AG04450 (cell line): ENCODE measurements around the gene RFX5. TPM values are rescaled to one million over a fixed set of nuclear protein-coding genes. Genes with fewer than 3 reads are reported as not detected.

ENCODE experiments used
- CTCF ChIA-PET: fragments of 300-600, 350-600 bp; formaldehyde crosslinking; extraction: SDS; loops from one replicate; lab custom pipeline; 2022; ENCODE audit warnings: antibody characterized with exemption, inconsistent platforms; lab: Charles Lee
- POLR2A ChIA-PET: fragments of 350-600 bp; formaldehyde crosslinking; extraction: SDS; loops from one replicate; lab custom pipeline; 2021; ENCODE audit warnings: antibody characterized with exemption, inconsistent platforms; lab: Yijun Ruan, JAX
- DNase-seq: peaks from one replicate; pipeline ENCODE4 v3.0.0-alpha.2; 2011; ENCODE audit warnings: low read depth, low spot score
- H3K27ac ChIP-seq: one replicate; pipeline ENCODE4 v1.5.1; 2012; ENCODE audit warnings: low read depth, low read length, control low read depth
- H3K27me3 ChIP-seq: one replicate; pipeline ENCODE4 v1.6.0; 2012; ENCODE audit warnings: low read length; ENCODE audit not compliant: control insufficient read depth, insufficient read depth
- H3K4me3 ChIP-seq: 2 replicates; pipeline ENCODE4 v1.5.1; 2011; ENCODE audit warnings: mild to moderate bottlenecking, low read depth, low read length, control low read depth
- H3K9me3 ChIP-seq: 2 replicates; pipeline ENCODE4 v1.5.1; 2012; ENCODE audit warnings: low read length; ENCODE audit not compliant: control insufficient read depth, insufficient read depth
- polyA plus RNA-seq: library from polyadenylated mRNA; depleted of rRNA; stranded (reverse); fragments of >200 nt; gene quantifications from 2 replicates; pipeline ENCODE4 v1.2.3, GENCODE V29; 2011
- TF ChIP-seq, protein P1 (sequence below): IDR thresholded peaks from 2 replicates; pipeline ENCODE4 v1.5.1; 2011; ENCODE audit warnings: low read depth, low read length, control low read depth, inconsistent platforms

Gene RFX5
- polyA plus RNA-seq, 1 experiment = 40.9 TPM

DNA sequence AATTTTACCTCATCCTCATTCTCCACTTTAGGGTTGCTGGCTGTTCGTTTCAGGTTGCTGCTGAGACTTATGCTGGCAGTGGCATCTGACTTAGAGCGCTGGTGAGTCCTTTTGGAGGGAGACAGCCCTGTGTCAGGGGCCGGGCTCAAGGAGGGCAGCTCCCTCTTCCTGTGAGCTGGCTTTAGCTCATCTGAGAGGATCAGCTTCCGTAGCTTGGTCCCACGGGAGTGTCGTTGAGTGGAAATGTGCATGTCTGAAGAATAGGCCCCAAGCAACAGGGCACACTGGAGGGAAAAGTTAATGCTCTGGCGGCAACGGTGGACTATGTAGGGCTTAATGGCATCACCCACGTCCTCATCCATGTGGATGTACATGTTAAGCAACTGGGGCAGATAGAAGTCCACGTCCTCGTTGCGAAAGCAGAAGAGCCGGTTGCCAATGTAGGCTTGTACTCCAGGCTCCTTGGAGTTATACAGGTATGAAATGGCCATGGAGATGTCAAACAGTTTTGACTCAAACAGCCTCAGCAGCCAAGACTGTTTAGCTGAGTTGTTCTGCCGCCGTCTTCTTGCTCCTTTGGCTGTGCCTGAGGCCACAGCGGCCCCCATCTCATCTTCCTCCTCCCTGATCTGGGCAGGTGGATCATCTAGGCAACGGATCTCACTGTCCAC lies 31.4 kb downstream of the RFX5 start:
- ChIA-PET CTCF (interaction anchor here (1.0 to 7.6 kb wide), 2 partner anchors 14 to 64 kb away, joined by 3 to 68 read pairs; no protein-coding TSS in a partner anchor), POLR2A (no interaction called here)
- no peaks in the 10 kb centered on the region for H3K27me3 ChIP-seq
- TF ChIP-seq, protein P1, sequence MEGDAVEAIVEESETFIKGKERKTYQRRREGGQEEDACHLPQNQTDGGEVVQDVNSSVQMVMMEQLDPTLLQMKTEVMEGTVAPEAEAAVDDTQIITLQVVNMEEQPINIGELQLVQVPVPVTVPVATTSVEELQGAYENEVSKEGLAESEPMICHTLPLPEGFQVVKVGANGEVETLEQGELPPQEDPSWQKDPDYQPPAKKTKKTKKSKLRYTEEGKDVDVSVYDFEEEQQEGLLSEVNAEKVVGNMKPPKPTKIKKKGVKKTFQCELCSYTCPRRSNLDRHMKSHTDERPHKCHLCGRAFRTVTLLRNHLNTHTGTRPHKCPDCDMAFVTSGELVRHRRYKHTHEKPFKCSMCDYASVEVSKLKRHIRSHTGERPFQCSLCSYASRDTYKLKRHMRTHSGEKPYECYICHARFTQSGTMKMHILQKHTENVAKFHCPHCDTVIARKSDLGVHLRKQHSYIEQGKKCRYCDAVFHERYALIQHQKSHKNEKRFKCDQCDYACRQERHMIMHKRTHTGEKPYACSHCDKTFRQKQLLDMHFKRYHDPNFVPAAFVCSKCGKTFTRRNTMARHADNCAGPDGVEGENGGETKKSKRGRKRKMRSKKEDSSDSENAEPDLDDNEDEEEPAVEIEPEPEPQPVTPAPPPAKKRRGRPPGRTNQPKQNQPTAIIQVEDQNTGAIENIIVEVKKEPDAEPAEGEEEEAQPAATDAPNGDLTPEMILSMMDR = no peak
- H3K4me3 ChIP-seq = no peak overlapping the region
- H3K9me3 ChIP-seq = no peaks in the 10 kb centered on the region
- no peak for DNase-seq
- H3K27ac ChIP-seq = no peak overlapping the region

DNA sequence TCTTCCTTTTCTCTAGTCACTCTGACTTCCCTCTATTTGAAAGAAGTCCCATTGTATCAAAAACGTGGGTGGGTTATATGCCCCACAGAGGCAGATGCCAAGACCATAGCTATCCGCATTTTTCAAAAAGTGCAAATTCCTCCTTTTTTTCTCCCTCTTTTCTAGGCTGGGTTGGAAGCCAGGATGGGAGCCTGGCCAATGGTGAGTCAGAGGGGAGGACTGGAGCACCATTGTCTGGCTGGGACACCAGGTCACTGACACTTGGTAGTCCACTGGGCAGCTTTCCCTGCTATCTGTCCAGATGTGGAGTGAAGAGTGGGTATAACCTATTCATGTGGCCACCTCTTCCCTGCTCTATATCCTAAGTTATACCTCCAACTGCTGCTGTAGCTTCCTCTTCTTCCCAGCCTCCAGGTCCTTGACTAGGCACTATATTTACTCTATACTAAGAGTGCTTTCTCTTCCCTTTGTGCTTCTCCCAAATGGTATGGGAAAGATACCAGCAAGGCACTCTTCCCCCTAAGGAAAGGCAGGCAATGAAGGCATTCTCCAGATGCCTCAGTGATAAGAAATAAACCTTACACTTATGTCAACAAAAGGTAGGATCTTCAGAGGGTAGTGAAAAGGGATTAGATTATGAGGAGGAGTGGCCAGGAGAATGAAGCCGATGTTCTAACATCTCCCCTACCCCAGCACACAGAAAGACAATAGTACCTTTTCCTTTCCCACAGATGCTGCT lies 32.7 kb downstream of the RFX5 start:
- no peak overlapping the region for H3K4me3 ChIP-seq
- POLR2A ChIA-PET = interaction anchor here (0.9 to 1.9 kb wide), 4 partner anchors 13 to 85 kb away, joined by 4 to 5 read pairs (median 4); partner anchors contain the start of gene PSMB4
- H3K9me3 ChIP-seq = no peaks in the 10 kb centered on the region
- CTCF ChIA-PET = interaction anchor here (1.0 to 16.2 kb wide), 4 partner anchors 13 to 279 kb away, joined by 3 to 427 read pairs (median 36); no protein-coding TSS in a partner anchor
- no peaks in the 10 kb centered on the region for H3K27me3 ChIP-seq
- DNase-seq = no peak
- TF ChIP-seq, protein P1 = no peak
- peak overlapping the region; percentile 68 for H3K27ac ChIP-seq

DNA sequence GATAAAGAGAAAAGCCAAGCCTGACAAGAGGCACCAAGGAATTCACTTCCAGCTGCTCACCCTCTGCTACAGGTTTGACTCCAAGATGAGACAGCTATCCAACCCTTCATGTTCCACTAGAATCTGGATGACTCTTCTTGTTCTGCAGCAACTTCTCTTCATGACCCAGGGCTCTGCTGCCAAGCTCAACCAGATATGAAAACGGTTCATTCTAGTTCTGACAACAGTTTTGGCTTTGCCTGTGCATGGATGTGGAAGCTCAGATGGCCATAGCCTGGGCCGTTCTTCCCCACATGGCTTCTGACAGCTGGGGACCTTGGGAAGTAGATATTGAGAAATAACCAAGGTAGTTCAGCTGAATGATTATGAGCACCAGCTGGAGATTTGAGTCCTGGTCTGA lies 33.6 kb downstream of the RFX5 start:
- CTCF ChIA-PET = interaction anchor here (1.0 to 16.2 kb wide), 3 partner anchors 12 to 280 kb away, joined by 4 to 427 read pairs (median 68); no protein-coding TSS in a partner anchor
- Histone ChIP-seq H3K4me3 (no peak overlapping the region), H3K9me3 (no peaks in the 10 kb centered on the region), H3K27me3 (no peaks in the 10 kb centered on the region), H3K27ac (peak overlapping the region; percentile 68)
- TF ChIP-seq, protein P1 = no peak
- POLR2A ChIA-PET = interaction anchor here (0.6 to 1.9 kb wide), 5 partner anchors 8 to 86 kb away, joined by 4 to 7 read pairs (median 5); partner anchors contain the start of gene PSMB4
- no peak for DNase-seq

DNA sequence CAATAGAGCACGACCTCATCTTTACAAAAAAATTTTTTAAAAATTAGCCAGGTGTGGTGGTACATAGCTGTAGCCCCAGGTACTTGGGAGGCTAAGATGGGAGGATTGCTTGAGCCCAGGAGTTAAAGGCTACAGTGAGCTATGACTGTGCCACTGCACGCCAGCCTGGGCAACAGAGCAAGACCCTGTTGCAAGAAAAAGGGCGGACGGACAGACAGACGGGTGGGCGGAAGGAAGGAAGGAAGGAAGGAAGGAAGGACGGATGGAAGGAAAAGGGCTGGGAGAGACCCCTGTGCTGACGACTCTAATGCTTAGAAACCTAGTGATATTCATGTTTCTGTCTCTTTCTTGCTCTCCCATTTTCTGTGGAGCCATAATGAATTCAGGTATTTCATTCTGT lies 34.2 kb downstream of the RFX5 start:
- DNase-seq = no peak
- POLR2A ChIA-PET = interaction anchor here (0.6 to 2.2 kb wide), 5 partner anchors 9 to 254 kb away, joined by 3 to 9 read pairs (median 5); partner anchors contain the start of gene PSMB4
- Histone ChIP-seq H3K4me3 (no peak overlapping the region), H3K27me3 (no peaks in the 10 kb centered on the region), H3K27ac (peak overlapping the region; percentile 99), H3K9me3 (no peaks in the 10 kb centered on the region)
- TF ChIP-seq, protein P1 = no peak
- CTCF ChIA-PET = interaction anchor here (0.9 to 16.2 kb wide), 3 partner anchors 12 to 27 kb away, joined by 3 to 427 read pairs (median 68); no protein-coding TSS in a partner anchor
